T-helper 1 cell treated with Interleukin-12 subunit alpha and Interleukin-12 subunit beta and Interleukin-4 antibody, amounts not matched to agents 30 ng/mL and 1 ng/mL, for 36 hours (primary cell): ENCODE results near the gene MMUT. TPM values are rescaled to one million over a fixed set of nuclear protein-coding genes. Genes with fewer than 3 reads are reported as not detected.
"Not testable (repeated sequence)": the region's sequence is repeated elsewhere in the genome, so short reads cannot be mapped to it uniquely, and the experiment has no call there.

ENCODE experiments used
- intact Hi-C: fragments of 100-400 bp; cut with micrococcal nuclease; formaldehyde crosslinking; loops from one replicate; pipeline ENCODE4 v1.15.1; 2024
- total RNA-seq: library from RNA; stranded (reverse); gene quantifications from 2 replicates; pipeline ENCODE4 v1.2.3, GENCODE V29; 2022

The MMUT gene
- total RNA-seq: 14.0 and 15.0 TPM in 2 replicates

DNA sequence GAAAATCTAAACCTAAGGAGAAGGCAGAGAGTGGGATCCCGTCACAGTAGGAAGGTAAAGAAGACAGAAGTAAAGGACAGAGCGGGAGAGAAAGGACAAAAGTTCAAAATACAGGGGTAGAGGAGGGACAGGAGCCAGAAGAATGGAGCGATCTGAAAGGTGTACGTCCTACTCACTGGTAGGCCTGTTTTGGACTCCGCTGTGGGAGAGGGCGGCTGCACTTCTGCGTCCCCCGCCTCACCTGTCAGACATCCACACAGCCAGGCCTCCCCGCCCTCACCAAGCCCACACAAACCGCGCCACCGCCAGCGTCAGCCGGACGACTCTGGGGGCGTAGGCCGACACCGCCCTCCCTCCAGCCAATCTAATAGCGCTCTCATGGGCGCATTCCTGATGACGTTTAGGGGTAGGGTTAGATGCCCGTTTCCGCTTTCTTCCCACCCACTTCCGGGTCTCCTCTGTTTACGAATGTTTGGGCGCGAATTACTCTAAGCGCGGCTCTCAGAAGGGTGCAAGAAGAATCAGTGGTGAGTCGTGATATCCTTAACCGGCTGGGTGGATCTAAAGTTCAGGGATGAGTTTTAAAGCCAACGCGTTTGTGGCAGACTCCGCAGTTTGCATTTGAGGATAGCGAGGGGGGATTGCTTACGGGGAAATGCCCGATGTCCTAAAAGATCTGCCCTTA is at the start of gene MMUT, which contains the start of gene CENPQ:
TSS of gene MMUT (minus strand) at position 327 of the 685 bp plus-strand sequence. CDS start 3,787 bp downstream, outside the sequence.
TSS of gene CENPQ (plus strand) at position 444 of the 685 bp plus-strand sequence. CDS start 6,807 bp downstream, outside the sequence.
- intact Hi-C loops: loop anchor here (1.0 to 2.0 kb wide), 5 partner anchors 8 to 1984 kb away; partner anchors contain the start of gene C6orf141

- intact Hi-C loops: no loop called here
These were observed 46.3 kb upstream of the MMUT start for GRCh38 chr6:49509342-49509741.

GRCh38 chr6:49506569-49507111 is 43.6 kb upstream of the MMUT start:
- intact Hi-C loops: no loop called here

GRCh38 chr6:49504666-49505065 is 41.6 kb upstream of the MMUT start:
- intact Hi-C loops: no loop called here

- intact Hi-C loops: no loop called here
These were observed 36.6 kb upstream of the MMUT start, which contains the start of gene GLYATL3 for GRCh38 chr6:49499623-49500022. Gene GLYATL3, plus strand, starts transcription at chr6:49499923. Its CDS starts 12,068 bp downstream, at chr6:49511991.

GRCh38 chr6:49499126-49499525 is 36.1 kb upstream of the MMUT start:
- intact Hi-C loops: no loop called here

GRCh38 chr6:49497304-49497703 is 34.3 kb upstream of the MMUT start:
- intact Hi-C loops: no loop called here

GRCh38 chr6:49490633-49491032 is 27.6 kb upstream of the MMUT start:
- intact Hi-C loops: no loop called here

DNA sequence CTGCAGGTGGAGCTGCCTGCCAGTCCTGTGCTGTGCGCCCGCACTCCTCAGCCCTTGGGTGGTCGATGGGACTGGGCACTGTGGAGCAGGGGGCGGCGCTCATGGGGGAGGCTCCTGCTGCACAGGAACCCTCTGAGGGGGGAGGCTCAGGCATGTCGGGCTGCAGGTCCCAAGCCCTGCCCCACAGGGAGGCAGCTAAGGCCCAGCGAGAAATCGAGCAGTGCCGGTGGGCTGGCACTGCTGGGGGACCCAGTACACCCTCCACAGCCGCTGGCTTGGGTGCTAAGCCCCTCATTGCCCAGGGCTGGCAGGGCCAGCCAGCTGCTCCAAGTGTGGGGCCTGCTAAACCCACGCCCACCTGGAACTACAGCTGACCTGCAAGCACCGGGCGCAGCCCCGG is 20.3 kb upstream of the MMUT start:
- intact Hi-C loops: not testable (repeated sequence)

DNA sequence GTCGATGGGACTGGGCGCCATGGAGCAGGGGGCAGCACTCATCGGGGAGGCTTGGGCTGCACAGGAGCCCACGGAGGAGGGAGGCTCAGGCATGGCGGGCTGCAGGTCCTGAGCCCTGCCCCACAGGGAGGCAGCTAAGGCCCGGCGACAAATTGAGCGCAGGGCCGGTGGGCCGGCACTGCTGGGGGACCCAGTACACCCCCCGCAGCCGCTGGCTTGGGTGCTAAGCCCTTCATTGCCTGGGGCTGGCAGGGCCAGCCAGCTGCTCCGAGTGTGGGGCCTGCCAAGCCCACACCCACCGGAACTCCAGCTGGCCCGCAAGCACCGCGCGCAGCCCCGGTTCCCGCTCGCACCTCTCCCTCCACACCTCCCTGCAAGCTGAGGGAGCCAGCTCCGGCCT is 18.8 kb upstream of the MMUT start:
- intact Hi-C loops: not testable (repeated sequence)

- intact Hi-C loops: no loop called here
These were observed 16.4 kb upstream of the MMUT start for GRCh38 chr6:49479308-49479970.

DNA sequence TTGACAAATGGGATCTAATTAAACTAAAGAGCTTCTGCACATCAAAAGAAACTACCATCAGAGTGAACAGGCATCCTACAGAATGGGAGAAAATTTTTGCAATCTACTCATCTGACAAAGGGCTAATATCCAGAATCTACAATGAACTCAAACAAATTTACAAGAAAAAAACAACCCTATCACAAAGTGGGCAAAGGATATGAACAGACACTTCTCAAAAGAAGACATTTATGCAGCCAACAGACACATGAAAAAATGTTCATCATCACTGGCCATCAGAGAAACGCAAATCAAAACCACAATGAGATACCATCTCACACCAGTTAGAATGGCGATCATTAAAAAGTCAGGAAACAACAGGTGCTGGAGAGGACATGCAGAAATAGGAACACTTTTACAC is 13.5 kb upstream of the MMUT start:
- intact Hi-C loops: not testable (repeated sequence)

- intact Hi-C loops: no loop called here
These were observed 5.0 kb upstream of the MMUT start for GRCh38 chr6:49468042-49468441.

- intact Hi-C loops: no loop called here
These were observed 1.6 kb upstream of the MMUT start for GRCh38 chr6:49464691-49465090.

- intact Hi-C loops: loop anchor here (1.0 to 2.0 kb wide), 5 partner anchors 8 to 1985 kb away; partner anchors contain the start of gene C6orf141
These were observed 537 bp upstream of the MMUT start for GRCh38 chr6:49463612-49463967.

- intact Hi-C loops: loop anchor here (2.0 kb wide), 4 partner anchors 70 to 1984 kb away; partner anchors contain the start of gene C6orf141
These were observed 490 bp downstream of the MMUT start for GRCh38 chr6:49462599-49462926.

DNA sequence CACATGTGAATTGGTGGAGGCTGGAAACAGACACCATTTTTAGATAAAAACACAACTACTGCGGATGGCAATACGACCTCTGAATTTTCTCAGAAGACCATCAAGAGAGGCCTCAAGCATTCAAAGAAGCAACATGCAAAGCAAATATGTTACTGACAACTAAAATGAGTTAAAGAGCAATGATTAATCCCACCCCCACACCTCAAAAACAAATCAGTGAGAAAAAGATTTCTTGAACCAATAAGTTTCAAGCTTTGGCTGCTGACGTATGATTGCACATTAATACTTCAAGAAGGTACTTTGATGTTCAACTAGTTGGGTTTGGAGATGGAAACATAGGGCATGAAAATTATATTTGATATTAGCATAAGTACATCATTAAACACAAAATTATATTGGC is 982 bp downstream of the MMUT start:
- intact Hi-C loops: loop anchor here (2.0 kb wide), 4 partner anchors 71 to 1983 kb away; partner anchors contain the start of gene C6orf141

DNA sequence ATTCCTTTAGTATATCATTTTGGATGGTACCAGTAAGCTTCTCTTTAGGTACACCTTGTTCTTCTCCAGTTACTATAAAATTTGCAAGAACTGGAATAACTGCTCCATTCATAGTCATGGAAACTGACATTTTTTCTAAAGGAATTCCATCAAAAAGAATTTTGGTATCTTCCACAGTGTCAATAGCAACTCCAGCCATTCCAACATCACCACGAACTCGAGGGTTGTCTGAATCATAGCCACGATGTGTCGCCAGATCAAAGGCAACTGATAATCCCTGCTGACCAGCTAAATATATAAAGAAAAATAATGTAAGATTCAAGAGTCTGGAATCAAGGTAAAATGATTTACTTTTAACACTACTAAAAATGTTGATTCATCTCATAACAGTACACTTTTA is 5.3 kb downstream of the MMUT start:
- intact Hi-C loops: no loop called here

- intact Hi-C loops: loop anchor here (1.0 kb wide), 1 partner anchor 8 kb away; the partner anchor contains the start of genes CENPQ and MMUT
These were observed 8.0 kb downstream of the MMUT start for GRCh38 chr6:49454787-49455709.

DNA sequence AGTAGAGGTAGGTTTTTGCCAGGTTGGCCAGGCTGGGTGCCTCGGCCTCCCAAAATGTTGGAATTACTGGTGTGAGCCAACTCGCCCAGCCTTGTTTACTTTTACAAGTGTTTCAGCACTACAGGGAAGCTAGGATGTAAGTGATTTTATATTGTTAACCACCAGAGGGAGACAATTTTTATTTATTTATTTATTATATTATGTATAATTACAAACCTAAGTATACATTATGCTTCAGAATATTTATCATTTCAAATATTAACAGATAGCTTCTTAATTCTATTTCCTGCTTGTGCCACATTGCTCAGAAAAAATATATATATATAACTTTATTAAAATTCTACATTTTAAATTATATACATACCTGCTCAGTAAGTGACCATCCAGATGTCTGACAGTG is 9.8 kb downstream of the MMUT start:
- intact Hi-C loops: loop anchor here (1.0 kb wide), 1 partner anchor 396 kb away; no protein-coding TSS in a partner anchor

DNA sequence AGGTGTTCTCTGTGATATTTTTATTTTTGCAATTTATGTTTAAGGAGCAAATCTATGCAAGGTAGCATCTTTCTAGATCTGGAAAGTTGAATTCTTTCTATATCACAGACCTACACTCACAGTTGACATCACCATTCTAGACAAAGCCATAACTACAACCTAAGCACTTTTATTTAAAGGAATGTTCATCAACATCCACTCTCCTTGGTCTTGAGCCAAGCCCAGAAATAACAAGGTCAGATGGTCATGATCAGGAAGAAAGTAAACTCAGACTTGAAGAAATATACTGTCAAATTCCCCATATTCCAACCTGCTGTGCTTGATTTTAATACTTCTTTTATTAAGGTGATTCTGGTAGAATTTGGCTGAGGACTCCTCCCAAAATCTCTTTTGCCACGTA is 32.2 kb downstream of the MMUT start:
- intact Hi-C loops: no loop called here
